ENCODE measurements around the gene BTBD18. TPM values are rescaled to one million over a fixed set of nuclear protein-coding genes. Genes with fewer than 3 reads are reported as not detected.

BTBD18 gene, protein sequence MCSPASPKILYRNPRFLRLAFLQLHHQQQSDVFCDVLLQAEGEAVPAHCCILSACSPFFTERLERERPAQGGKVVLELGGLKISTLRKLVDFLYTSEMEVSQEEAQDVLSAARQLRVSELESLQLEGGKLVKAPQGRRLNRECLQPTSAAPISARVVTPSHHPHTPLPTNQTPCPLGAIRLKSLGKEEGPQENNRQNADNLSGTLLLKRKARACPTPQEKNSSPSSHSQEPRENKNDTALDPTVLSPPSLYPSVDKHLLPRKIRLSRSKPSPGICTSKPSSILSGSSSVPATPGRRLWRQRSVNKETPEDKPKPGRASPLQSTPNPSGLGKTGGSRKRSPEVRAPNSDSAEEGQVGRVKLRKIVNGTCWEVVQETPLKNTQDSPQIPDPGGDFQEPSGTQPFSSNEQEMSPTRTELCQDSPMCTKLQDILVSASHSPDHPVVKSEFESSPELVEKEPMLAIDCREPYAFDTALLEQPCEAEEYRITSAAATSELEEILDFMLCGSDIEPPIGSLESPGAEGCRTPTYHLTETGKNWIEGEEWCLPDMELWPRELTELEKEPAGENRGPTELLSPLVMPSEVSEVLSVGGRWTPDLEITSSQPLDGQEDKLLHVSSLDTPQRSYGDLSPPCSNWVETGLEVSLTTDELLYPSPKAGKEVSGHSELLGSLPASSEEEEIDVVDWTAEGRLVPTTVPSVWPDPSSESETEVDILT
- not detected in 2 replicates for total RNA-seq (2014; rRNA removed)
- polyA plus RNA-seq (2012), result 0.05 TPM

DNA sequence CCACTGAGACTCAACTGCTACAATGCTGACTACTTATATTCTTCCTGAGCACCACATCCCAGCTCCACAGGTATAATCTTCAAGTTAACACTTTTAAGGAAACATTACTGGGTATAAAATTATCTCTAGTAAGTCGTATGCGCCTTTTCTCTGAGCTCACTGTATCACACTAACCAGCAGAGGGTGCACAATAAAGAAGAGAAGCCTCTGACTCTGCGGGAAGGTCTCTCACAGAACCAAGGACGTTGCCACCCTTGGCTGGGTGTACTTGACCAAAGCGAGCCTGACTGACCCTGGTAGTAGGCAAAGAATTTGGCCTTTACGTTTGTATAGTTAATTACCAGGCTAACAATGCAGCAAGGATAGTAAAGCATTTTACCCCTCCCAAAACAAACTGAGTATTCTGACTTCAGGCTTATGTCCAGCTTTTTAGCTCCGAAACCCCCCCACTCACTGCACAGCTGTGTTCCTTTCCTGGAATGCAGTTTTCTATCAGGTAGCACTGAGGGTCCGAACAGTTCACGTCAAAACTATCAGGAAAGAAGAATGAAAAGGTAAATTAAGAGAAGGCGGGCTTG is at the start of gene BTBD18:
TSS of gene BTBD18 (minus strand) at position 144 of the 578 bp plus-strand sequence. CDS start 631 bp downstream, outside the sequence.
- DNase-seq (ENCODE audit: low read depth), result peak; percentile 42

DNA sequence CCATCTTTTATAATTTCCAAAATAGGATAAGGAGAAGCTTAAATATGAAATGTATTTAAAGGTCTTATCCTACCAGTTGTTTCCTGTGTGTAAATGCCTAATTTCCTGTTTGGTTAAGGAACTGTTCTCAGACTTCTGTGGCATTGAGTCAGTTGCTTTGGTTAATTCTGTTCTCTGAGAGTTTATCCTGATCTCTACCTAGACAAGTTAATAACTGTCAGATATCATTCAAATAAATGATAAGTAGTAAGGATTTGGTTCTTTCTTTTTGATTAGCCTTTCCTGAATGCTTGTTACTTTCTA is 49.5 kb upstream of the BTBD18 start:
- no peak for DNase-seq (ENCODE audit: low read depth)

DNA sequence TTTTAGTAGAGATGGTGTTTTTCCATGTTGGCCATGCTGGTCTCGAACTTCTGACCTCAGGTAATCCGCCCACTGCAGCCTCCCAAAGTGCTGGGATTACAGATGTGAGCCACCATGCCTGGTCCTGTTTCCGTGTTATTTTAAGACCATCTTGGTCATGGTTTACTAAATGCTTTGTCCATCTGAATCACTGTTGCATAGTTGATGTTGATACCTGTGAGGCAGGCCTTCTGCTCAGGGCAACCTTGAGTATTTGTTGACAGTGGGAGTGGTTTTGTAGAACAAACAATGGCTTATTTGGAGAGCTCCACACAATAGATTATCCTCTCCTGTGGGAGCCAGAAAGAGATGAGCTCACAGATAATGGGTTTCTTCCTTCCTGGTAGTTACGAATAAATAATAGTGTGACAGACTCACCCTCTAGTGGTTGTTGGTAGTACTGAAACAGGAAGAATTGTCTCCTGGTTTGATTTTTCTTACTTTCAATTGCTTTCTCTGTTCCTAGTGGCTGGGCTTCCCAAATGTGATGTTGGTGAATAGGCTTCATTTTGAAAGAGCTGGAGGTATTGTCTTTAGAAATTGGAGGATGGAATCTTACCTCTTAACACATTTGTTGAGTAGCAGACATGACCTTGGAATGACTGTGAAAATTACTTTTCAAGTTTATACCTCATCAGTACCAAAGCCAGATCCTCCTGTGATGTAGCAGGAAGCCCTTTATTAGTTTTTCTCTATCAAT is 49.0 kb upstream of the BTBD18 start:
- peak; percentile 76 for DNase-seq (ENCODE audit: low read depth)

DNA sequence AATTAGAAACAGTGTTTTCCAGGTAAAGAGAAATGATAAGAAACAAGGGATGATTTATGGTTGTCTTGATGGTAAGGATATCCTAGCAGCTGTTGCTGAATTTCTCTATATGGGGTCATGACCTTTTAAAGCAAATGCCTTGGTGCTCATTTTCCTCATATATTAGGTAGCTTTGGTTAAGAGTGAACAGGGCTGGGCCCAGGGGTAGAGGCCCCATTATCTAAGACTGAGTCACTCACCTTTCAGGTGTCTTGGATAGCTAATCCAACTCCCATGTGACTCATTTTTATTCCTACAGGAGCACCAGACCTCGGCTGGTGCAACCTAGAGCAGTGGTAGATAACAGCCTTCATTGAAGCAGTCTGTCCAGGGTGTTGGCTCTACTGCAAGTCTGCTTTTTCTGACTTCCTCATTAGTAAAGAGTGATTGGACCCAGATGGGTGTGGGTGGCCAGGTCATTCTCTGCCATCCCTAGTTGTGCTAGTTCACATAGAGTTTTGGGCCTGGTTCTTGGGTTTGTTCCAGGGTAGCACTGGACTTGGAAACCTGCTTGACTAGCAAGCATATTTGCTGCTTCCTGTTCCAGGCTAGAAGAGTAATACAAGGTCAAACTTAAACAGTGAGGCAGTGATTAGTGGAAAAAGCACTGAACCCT is 47.4 kb upstream of the BTBD18 start:
- DNase-seq (ENCODE audit: low read depth), result peak; percentile 56

DNA sequence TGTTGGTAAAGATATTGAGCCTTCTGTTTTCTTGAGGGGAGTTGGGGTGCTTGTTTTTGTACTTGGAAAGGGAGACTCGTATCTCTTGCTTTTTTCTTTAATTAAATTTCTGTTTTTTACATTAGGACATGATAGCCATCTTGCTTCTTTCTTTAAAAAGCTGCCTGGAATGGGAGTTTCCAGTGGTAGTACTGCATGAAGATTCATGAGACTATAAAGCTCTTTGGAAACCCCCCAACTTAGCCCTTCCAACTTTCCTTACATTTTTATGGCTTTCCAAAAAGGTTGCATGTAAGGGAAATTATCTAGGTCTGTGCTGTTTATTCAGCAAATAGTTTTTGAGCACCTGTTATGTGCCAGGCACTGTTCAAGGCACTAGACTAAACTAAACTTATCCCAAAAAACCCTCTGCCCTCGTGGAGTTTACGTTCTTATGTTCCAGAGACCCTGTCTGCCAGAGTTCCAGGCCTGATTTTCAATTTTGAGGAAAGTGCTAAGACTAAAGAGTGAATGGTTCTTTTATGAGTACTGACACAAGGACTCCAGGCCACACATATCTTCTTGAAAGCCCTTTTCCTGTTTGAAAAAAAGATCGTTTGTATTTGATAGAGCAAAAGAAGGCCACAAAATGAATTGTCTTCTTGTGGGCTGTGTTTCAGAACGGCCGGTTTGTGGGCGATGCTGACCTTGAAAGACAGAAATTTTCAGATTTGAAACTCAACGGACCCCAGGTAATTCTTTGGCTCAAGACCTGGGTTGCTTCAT is 41.9 kb upstream of the BTBD18 start:
- DNase-seq (ENCODE audit: low read depth), result no peak

DNA sequence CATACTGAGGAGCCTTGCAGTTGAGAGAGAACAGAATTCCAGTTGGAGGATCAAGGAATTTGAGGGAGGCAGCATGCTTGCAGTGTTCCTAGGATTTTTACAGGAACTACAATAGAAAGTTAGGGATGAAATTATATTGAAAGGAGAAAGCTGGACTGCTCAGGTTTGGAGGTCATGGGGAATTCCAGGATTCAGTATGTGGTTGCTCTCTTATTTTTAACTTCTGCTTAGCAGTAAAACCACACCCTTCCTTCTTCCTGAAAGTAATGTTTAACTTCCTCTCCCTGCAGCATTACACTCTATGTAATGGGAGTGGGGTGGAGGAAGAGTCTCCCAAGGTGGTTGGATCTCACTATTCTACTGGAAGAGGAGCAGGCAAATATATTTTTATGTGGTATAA is 41.3 kb upstream of the BTBD18 start:
- no peak for DNase-seq (ENCODE audit: low read depth)

DNA sequence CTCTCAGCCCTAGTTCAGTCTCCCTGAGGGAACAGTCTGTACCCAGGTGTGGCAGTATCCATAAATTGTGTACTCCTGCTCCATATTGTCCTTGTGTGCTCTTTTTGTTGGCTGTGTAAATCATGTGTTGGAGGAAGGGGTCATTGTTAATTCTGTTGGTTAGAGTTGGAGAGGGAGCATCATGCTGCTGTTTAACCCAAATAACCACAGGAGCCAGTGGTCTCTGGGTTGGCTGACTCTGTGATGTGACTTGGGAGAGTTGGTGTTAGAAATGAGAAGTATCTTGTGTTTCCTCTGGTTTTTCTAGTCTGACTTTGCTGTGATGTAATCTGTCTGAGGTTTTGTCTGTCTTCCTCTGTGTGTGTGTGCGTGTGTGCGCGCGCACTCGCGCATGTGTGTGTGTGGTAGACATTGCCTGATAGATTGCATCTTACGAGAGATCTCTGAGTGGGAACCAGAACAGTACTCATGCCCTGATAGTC is 40.5 kb upstream of the BTBD18 start:
- peak; percentile 43 for DNase-seq (ENCODE audit: low read depth)

DNA sequence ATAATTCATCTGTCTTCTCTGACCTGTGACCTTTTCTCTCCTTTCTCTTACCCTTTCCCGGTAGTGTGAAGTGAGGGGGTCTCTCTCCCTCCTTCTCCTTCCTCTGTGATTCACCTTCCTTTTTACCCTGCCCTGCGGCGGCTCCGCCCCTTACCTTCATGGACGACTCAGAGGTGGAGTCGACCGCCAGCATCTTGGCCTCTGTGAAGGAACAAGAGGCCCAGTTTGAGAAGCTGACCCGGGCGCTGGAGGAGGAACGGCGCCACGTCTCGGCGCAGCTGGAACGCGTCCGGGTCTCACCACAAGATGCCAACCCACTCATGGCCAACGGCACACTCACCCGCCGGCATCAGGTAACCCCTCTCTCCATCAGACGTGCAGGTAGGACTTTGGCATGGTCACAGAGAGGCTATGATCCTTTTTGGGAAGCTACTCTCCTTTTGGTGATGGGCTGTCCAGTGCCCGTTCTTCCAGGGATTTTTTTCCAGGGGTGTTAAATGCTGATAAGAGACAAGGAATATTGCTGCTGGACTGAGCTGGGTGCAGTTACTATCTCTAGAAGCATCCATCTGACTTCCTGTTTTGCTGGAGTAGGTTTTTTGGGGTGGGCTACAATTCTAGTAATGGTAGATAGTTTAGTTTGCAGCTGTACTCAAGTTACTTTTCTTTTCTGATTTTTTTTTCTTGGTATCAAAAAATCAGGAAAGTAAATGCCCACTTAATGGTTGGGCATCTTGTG is 39.9 kb upstream of the BTBD18 start:
- no peak for DNase-seq (ENCODE audit: low read depth)

DNA sequence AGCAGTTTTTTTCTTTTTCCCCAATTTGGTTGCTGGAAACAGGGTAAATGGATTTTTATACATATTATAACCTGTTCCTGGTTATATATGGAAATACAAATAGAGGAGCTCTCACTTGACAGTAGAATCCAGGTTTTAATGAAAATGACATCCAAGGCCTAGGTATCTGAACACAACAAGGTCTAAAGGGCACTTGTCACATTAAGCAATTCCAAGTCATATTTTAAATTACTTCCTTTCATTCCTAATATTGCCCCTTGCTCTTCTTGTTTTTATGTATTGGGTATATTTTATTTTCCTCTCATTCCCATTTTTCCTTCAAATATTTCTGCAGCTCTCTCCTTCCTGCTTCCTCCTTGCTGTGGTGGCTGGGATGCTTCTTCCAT is 37.1 kb upstream of the BTBD18 start:
- no peak for DNase-seq (ENCODE audit: low read depth)

DNA sequence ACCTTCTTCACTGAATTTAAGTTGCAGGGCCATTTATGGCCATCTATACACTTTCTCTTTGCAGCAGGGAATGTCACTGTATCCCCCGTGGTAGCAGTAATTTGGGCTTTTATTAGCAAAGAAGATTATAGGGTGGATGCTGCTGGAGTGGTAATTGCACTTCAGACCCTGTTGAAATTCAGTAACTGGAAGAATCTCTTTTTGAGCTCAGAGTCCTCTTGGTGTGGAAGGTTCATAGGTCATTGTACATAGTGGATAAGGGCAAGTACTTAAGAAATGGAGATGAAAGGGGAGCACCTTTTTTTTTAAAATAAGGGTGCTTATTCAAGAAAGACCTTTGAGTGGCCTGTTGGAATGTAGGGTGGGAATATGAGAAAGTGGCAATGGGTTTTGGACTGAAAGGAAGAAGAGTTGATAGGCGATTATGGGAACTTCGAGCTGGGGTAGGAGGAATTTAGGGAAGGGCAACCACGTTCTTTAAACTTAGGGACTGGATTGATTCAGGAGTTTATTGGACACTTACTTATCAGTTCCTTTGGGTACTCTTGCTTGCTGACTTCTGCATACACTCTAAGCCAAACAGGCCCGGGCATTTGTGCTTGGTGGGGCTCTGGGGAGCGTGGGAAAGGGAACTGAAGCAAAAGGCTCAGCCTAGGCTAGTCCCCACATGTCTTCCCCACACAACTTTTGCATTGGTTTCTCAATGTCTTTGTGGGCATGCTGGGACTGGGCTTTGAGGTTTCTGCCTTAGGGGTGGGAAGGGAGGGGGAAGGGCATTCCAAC is 36.5 kb upstream of the BTBD18 start:
- peak; percentile 41 for DNase-seq (ENCODE audit: low read depth)

DNA sequence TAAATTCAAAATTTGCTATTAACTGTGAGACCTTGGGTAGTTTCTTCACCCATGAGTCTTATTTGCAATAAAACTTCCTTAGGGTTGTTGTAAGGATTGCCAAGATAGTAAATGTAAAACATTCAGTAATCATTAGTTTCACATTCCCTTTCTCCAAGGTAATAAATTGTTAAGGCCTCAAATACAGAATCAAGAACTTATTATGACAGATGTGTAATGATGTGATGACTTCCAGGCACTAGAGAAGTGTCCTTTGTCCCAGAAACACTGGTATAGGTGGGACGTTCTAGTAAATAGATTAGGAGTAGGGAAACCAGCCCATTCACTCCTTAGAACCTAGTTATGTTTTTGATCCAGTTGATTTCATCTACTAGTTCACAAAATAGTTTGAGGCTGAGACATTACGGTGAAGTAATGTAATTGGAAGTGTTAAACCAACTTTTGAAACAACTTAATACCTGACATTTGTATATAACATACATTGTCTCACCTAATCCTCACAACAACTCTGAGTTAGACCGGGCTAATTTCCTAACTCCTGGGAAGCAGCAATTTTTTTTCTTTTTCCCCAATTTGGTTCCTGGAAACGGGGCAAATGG is 35.5 kb upstream of the BTBD18 start:
- no peak for DNase-seq (ENCODE audit: low read depth)

DNA sequence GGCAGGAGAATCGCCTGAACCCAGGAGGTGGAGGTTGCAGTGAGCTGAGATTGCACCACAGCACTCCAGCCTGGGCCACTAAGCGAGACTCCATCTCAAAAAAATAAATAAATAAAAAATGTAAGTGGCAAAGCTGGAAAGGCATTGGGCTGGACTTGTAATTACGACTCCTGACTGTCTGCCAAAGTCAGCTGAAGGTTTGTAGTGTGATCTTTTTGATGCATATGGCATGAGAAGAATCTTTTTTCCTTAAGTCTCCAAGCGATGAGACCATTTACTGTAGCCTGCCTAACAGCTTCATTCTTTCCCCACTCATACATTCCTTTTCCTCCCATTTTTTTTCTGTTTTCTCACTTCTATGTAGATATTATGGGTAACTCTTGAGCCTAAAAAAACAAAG is 34.8 kb upstream of the BTBD18 start:
- no peak for DNase-seq (ENCODE audit: low read depth)

DNA sequence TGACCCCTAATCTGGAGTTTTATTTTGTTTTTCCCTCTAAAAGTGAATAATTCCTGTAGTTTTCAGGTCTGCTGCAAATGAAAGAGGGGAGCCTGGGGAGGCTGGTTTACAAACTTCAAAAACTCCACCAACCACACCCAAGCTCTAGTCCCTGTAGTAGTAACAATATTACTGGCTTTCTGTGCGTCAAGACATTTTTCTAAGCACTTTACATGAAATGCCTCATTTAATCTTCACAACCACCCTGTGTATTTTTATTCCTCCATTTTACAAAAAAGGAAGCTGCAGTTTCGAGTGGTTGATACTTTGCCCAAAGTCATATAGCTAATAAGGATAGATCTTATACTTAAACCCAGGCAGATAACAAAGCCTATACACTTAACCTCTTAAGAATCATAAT is 33.5 kb upstream of the BTBD18 start:
- no peak for DNase-seq (ENCODE audit: low read depth)

DNA sequence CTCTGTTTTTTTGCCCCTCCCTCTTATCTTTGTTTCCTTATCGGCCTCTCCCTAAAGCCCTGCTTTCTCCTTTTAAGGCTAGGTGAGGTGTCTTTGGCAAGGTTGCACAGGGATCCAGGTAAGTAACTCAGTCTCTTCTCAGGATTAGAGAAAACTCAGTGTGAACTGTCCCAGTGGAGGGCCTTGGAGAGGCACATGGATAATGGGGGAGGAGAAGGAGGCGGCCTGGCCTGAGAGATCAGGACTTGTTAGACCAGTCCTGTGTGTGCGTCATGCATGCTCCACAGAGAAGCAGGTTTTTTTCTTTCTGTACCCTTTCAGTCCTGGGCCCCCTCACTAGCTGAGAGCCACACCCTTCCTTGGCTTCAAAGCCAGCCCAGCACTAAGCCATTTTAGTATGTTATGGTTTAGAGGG is 29.9 kb upstream of the BTBD18 start:
- DNase-seq (ENCODE audit: low read depth), result no peak

DNA sequence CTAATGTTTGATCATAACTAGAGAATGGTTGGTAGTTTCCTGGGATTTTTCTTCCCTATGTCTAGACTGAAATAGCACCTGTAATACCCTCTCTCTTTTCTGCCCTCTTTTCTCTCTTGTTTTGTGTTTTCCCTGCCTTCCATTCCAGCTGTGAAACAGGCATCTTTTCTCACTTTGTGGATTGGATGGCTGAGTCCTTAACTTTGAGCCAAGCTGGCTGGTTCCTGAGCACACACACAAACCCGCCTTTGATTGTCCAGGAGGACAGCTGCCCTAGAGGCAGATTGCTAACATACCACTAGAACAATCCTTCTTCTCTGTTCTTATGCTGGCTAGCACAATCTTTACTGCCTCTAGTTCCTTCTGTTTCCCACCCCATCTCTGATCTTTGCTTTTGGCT is 27.7 kb upstream of the BTBD18 start:
- peak; percentile 78 for DNase-seq (ENCODE audit: low read depth)

DNA sequence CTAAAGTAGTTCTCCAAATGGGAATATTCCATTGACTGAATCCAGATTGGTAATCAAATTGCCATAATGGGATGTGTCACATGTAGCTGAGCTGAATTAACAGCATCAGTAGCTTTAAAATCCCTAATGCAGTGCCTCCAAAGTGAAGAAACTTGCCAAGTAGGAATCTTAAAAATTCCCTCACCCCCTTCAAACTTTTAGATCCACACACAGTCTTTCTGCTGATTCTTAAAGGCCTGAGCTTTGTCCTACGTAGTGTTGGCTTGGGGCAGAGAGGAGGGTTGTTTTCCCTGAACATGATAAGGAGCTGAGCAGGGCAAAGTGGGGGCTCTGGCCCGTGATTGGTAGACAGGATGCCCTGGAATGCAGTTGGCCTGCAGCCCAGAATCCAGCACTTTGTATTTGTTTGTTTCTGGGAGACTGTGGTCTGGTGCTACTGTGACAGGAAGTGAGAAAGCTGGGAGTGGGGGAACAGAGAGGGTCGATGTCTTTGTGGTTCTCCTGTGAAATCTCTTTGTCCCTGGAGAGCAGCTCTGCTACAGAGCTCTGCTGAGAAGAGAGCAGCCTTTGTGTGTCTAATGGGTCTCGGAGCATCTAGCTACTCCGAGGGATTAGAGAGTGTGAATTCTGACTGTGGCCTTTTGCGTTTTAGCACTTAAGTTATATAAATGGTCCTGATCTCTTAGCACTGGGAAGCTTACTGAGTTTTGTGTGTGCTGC is 26.9 kb upstream of the BTBD18 start:
- peak; percentile 100 for DNase-seq (ENCODE audit: low read depth)

DNA sequence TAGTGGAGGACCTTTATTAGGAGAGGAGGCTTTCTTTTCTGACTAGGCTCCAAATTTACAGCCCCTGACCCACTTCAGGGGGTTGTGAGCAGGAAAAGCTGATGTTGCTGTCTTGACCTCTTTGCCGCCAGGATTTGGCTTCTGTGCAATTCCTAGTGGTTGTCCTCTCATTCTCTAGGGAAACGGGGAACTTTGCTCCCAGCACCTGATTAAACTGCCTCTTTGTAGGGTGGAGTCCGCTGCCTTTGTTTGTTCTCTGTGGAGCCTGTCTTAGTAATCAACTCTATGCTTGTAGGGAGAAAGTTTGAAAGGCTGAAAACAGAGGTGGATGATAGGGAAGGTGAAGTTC is 26.3 kb upstream of the BTBD18 start:
- DNase-seq (ENCODE audit: low read depth), result peak; percentile 66

DNA sequence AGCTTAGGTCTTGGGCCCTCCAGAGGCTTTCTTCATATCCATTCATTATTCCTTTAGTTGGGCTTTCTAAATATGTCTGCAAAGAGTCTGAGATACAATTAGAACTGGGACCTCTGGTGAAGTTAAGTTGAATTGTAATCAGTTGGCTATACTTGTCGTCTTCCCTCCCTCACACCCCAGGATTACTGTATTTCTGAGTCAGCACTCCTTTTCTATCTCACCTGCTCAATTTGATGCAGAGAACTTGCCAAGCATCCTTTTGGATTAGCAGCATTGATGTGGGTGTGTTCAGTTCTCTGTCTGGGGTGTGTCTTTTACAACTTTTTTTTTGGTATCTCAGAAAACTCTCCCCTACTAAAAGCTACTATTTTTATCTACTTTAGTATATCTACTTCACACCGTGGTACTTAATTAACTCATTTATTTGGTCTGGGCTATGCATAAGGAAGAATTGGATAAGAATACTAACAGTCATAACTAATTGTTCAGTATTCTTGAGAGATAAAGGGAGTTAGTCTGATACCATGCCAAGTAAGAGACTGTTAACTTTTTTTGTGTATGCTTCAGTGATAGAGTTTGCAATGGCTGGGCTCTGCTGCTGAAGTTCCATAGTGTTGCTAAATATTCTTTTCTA is 25.1 kb upstream of the BTBD18 start:
- no peak for DNase-seq (ENCODE audit: low read depth)

All from LHCN-M2 (cell line).